ENCODE measurements around the gene FOXQ1.

GRCh38 chr6:1322156-1322555, 10.3 kb downstream of the FOXQ1 start:
- TF ChIP-seq CTCF (IDR thresholded peaks at IDR 0.05) (no peak), POLR2A (IDR thresholded peaks at IDR 0.05) (no peak)
